Measurements from ENCODE around the gene TSPOAP1. TPM values are rescaled to one million over a fixed set of nuclear protein-coding genes. Genes with fewer than 3 reads are reported as not detected.

Gene TSPOAP1
- total RNA-seq, 1 donor from 2014 or later = 31.4 TPM

DNA sequence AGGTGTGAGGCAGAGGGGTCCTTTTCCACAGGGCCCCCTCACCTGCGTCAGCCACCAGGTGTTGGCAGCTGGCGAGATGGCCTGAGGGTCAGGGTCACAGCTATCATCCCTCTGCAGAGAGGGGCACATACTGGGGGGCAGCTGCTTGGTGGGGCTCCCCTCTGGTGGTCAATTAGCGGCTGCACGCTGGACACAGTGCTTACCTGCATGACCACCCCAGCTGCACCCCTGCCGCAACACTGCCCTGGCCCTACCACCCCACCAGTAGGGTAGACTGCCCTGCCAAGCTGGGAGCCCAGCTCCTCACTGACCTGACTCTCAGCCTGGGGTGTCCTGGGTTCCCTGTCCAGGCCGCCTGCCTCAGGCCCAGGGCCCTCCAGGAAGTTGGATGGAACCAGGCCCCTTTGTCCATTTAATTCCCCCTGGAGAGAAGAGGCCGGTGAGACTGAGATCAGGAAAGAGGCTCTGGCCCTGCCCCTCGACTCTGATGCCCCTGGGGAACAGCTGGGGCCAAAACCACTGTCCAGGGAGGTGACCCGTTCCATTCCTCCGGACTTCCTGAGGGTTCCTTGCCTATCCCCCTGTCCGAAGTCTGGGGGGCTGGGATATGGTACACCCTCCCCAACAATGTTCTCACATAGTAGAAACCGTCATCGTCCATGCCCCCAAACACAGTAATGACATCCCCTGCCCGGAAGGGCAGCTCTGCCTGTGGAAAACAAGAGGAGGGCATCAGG, 23.7 kb downstream of the TSPOAP1 start:
- no peak overlapping the region for H3K4me3 Mint-ChIP-seq
- intact Hi-C loops (cut with micrococcal nuclease) = loop anchor here (1.0 kb wide), 3 partner anchors 39 to 142 kb away; partner anchors contain the start of gene SUPT4H1
- peaks cover 17% of the 10 kb centered on the region for H3K36me3 Mint-ChIP-seq (ENCODE audit: low read depth)
- no peak overlapping the region for H3K27ac Mint-ChIP-seq
- DNase-seq (ENCODE audit: low spot score) = no peak
- H3K27me3 Mint-ChIP-seq (ENCODE audit: insufficient read depth) = no peaks in the 10 kb centered on the region
- H3K4me1 Mint-ChIP-seq (ENCODE audit: low read depth) = peaks cover 6% of the 10 kb centered on the region
- no peaks in the 10 kb centered on the region for H3K9me3 Mint-ChIP-seq

DNA sequence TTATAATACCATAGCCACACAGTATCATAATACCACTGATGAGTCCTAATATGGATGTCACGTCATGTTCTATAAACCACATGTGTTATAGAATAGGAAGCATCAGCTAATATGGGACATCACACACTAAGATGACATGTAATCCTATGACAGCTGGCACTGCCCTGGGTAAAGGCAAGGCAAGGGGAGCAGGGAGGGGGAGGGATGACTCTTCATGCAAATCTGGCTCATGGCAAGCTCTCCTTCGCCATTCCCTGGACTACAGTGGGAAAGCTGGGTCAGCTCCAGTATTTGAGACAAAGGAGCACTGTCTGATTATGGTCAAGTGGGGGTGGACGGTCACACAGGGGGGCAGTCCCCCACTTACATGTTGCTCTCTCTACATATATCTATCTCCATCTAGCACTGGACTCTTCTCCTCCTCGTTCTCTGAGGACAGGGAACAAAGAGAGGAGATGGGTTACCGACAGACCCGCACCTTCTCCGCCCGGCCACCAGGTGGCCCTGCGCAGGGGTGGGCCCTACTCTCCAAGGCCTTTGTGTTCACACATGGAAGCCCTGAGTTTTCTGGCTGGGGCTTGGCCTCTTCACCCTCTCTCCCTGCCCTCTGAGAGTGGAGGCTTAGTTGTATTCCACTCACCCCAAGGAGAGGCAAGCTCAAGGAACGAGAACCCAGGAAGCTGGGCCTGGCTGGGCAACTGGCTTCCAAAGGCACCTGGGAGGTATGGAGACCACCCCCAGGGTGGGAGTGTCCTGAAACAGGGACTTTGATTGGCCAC, 24.4 kb downstream of the TSPOAP1 start:
- Mint-ChIP-seq H3K9me3 (no peaks in the 10 kb centered on the region), H3K4me3 (no peak overlapping the region), H3K27me3 (ENCODE audit: insufficient read depth) (no peaks in the 10 kb centered on the region), H3K36me3 (ENCODE audit: low read depth) (peaks cover 14% of the 10 kb centered on the region), H3K4me1 (ENCODE audit: low read depth) (peaks cover 6% of the 10 kb centered on the region), H3K27ac (no peak overlapping the region)
- DNase-seq (ENCODE audit: low spot score) = peak; percentile 42
- intact Hi-C loops (cut with micrococcal nuclease) = loop anchor here (1.0 kb wide), 3 partner anchors 40 to 143 kb away; partner anchors contain the start of gene SUPT4H1

- Mint-ChIP-seq H3K27me3 (ENCODE audit: insufficient read depth) (peaks cover 3% of the 10 kb centered on the region), H3K4me3 (no peak overlapping the region), H3K4me1 (ENCODE audit: low read depth) (peaks cover 6% of the 10 kb centered on the region), H3K9me3 (no peaks in the 10 kb centered on the region), H3K27ac (no peak overlapping the region), H3K36me3 (ENCODE audit: low read depth) (peaks cover 11% of the 10 kb centered on the region)
- DNase-seq (ENCODE audit: low spot score) = no peak
- intact Hi-C loops (cut with micrococcal nuclease) = no loop called here
These were observed 25.5 kb downstream of the TSPOAP1 start for GRCh38 chr17:58302919-58303585.

GRCh38 chr17:58302171-58302918, 26.2 kb downstream of the TSPOAP1 start:
- intact Hi-C loops (cut with micrococcal nuclease) = no loop called here
- Mint-ChIP-seq H3K4me3 (no peak overlapping the region), H3K27me3 (ENCODE audit: insufficient read depth) (peaks cover 5% of the 10 kb centered on the region), H3K4me1 (ENCODE audit: low read depth) (peaks cover 6% of the 10 kb centered on the region), H3K27ac (no peak overlapping the region), H3K36me3 (ENCODE audit: low read depth) (peaks cover 10% of the 10 kb centered on the region), H3K9me3 (no peaks in the 10 kb centered on the region)
- DNase-seq (ENCODE audit: low spot score) = no peak

GRCh38 chr17:58301504-58302150, 27.0 kb downstream of the TSPOAP1 start:
- DNase-seq (ENCODE audit: low spot score) = no peak
- Mint-ChIP-seq H3K9me3 (no peaks in the 10 kb centered on the region), H3K36me3 (ENCODE audit: low read depth) (peaks cover 8% of the 10 kb centered on the region), H3K27me3 (ENCODE audit: insufficient read depth) (peaks cover 5% of the 10 kb centered on the region), H3K4me3 (no peak overlapping the region), H3K4me1 (ENCODE audit: low read depth) (peaks cover 6% of the 10 kb centered on the region), H3K27ac (no peak overlapping the region)
- intact Hi-C loops (cut with micrococcal nuclease) = no loop called here

DNA sequence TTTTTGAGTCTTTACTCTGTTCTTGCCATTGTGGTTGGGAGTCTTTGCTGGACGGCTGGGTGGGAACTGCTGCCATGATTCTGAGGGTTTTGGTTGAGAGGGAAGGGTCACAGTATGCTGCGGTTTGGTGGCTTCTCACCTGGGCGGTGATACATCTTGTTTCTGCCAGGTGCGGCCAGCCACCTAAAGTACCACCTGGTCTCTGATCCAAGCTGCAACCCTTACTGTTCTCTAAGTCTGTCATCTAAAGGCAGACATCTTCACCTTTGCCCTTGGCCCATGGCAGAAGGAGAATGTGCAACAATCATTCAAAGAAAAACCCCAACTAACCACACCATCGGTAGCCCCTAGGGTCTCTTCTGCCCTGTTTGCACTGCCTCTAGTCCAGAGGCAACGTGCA, 28.3 kb downstream of the TSPOAP1 start:
- Mint-ChIP-seq H3K36me3 (ENCODE audit: low read depth) (peaks cover 8% of the 10 kb centered on the region), H3K4me1 (ENCODE audit: low read depth) (peaks cover 6% of the 10 kb centered on the region), H3K27me3 (ENCODE audit: insufficient read depth) (peaks cover 7% of the 10 kb centered on the region), H3K27ac (no peak overlapping the region), H3K9me3 (no peaks in the 10 kb centered on the region), H3K4me3 (no peak overlapping the region)
- DNase-seq (ENCODE audit: low spot score) = no peak
- intact Hi-C loops (cut with micrococcal nuclease) = no loop called here

DNA sequence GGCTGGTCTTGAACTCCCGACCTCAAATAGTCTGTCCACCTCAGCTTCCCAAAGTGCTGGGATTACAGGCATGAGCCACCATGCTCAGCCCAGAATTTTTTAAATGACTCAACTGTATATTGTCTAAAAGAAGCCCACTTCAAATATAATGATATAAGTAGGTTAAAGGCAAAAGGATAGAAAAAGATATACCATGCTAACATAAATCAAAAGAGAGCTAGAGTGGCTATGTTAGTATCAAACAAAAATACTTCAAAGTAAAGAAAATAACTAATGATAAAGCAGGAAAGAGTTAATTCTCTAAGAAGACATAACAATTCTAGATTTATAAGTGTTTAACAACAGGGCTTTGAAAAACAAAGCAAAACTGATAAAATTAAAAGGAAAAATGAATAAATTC, 34.6 kb downstream of the TSPOAP1 start:
- DNase-seq (ENCODE audit: low spot score) = no peak
- intact Hi-C loops (cut with micrococcal nuclease) = no loop called here
- H3K27ac Mint-ChIP-seq = no peak overlapping the region
- H3K27me3 Mint-ChIP-seq (ENCODE audit: insufficient read depth) = peaks cover 37% of the 10 kb centered on the region
- no peaks in the 10 kb centered on the region for H3K36me3 Mint-ChIP-seq (ENCODE audit: low read depth)
- no peaks in the 10 kb centered on the region for H3K9me3 Mint-ChIP-seq
- no peaks in the 10 kb centered on the region for H3K4me1 Mint-ChIP-seq (ENCODE audit: low read depth)
- no peak overlapping the region for H3K4me3 Mint-ChIP-seq

GRCh38 chr17:58291246-58291645, 37.3 kb downstream of the TSPOAP1 start:
- no peak for DNase-seq (ENCODE audit: low spot score)
- Mint-ChIP-seq H3K4me3 (no peak overlapping the region), H3K27me3 (ENCODE audit: insufficient read depth) (peaks cover 43% of the 10 kb centered on the region), H3K4me1 (ENCODE audit: low read depth) (no peaks in the 10 kb centered on the region), H3K9me3 (no peaks in the 10 kb centered on the region), H3K36me3 (ENCODE audit: low read depth) (no peaks in the 10 kb centered on the region), H3K27ac (no peak overlapping the region)
- intact Hi-C loops (cut with micrococcal nuclease) = no loop called here

GRCh38 chr17:58289869-58290268, 38.7 kb downstream of the TSPOAP1 start:
- no peak overlapping the region for H3K27ac Mint-ChIP-seq
- H3K9me3 Mint-ChIP-seq = no peaks in the 10 kb centered on the region
- no peak for DNase-seq (ENCODE audit: low spot score)

GRCh38 chr17:58285422-58285810, 43.2 kb downstream of the TSPOAP1 start:
- intact Hi-C loops (cut with micrococcal nuclease) = no loop called here
- H3K4me3 Mint-ChIP-seq = no peak overlapping the region
- H3K36me3 Mint-ChIP-seq (ENCODE audit: low read depth) = no peaks in the 10 kb centered on the region
- peaks cover 32% of the 10 kb centered on the region for H3K27me3 Mint-ChIP-seq (ENCODE audit: insufficient read depth)
- no peaks in the 10 kb centered on the region for H3K4me1 Mint-ChIP-seq (ENCODE audit: low read depth)
- no peak for DNase-seq (ENCODE audit: low spot score)
- no peak overlapping the region for H3K27ac Mint-ChIP-seq
- no peaks in the 10 kb centered on the region for H3K9me3 Mint-ChIP-seq

More at GRCh38 chr17:58289869-58290268, 38.7 kb downstream of the TSPOAP1 start:
- intact Hi-C loops (cut with micrococcal nuclease) = no loop called here
- Mint-ChIP-seq H3K4me1 (ENCODE audit: low read depth) (no peaks in the 10 kb centered on the region), H3K36me3 (ENCODE audit: low read depth) (no peaks in the 10 kb centered on the region), H3K4me3 (no peak overlapping the region), H3K27me3 (ENCODE audit: insufficient read depth) (peaks cover 43% of the 10 kb centered on the region)

DNA sequence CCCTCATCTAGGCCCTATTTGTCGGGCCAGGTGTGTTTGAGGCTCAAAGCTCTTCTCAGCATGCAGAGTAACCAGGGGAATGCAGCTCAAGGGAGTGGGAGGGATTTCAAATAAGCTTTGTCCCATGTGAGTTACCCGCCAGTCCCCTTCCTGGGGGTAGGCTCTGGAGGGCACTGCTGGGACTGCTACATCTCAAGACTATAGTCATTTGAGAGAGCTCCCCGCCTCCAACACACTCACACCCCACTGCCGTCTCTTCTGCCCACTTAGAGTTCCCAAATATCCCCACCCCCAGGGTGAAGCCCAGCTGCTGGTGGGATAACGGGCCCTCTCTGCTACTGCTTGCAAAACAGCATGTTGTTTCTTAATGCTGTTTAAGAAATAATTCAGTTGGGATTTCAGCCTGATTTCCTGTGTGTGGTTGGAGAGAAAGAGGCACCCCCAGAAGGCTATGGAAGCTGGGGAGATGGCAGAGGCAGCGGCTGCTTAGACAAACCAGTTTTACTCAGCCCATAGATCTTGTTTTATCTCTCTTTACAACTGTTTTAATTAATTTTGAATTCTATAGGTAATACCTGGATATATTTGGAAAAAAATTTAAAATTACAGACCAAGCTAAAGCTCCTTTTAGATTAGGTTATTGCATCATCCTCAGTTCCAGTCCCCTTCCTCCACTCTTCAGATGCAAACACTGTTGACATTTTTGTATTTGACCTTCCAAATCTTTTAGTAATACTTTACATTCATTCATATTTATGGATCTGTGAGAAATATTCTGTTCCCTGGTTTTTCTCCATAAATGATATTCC, 43.8 kb downstream of the TSPOAP1 start:
- intact Hi-C loops (cut with micrococcal nuclease) = no loop called here
- H3K4me1 Mint-ChIP-seq (ENCODE audit: low read depth) = peaks cover 2% of the 10 kb centered on the region
- peaks cover 31% of the 10 kb centered on the region for H3K27me3 Mint-ChIP-seq (ENCODE audit: insufficient read depth)
- H3K9me3 Mint-ChIP-seq = no peaks in the 10 kb centered on the region
- no peak for DNase-seq (ENCODE audit: low spot score)
- H3K4me3 Mint-ChIP-seq = no peak overlapping the region
- H3K36me3 Mint-ChIP-seq (ENCODE audit: low read depth) = no peaks in the 10 kb centered on the region
- no peak overlapping the region for H3K27ac Mint-ChIP-seq
